HTERT RPE-1 (cell line): ENCODE results near the gene ZNF74.

Source experiments
- in situ Hi-C: fragments of 300-500 bp; cut with MboI; formaldehyde crosslinking; loops from 4 replicates; pipeline ENCODE4 v1.14.3; 2020; ENCODE audit warnings: low sequenced_read_pairs

The ZNF74 gene

GRCh38 chr22:20430720-20431510 is 37.0 kb downstream of the ZNF74 start:
- in situ Hi-C loops, result no loop called here

- in situ Hi-C loops, result no loop called here
Observed at GRCh38 chr22:20431511-20432192, 37.7 kb downstream of the ZNF74 start.

- in situ Hi-C loops, result no loop called here
Observed at GRCh38 chr22:20432244-20432686, 38.3 kb downstream of the ZNF74 start.

GRCh38 chr22:20433191-20433590 is 39.2 kb downstream of the ZNF74 start:
- in situ Hi-C loops, result no loop called here

- in situ Hi-C loops, result no loop called here
Observed at GRCh38 chr22:20433686-20434241, 39.8 kb downstream of the ZNF74 start.

- in situ Hi-C loops, result no loop called here
Observed at GRCh38 chr22:20434264-20434751, 40.4 kb downstream of the ZNF74 start.

GRCh38 chr22:20434773-20435172 is 40.8 kb downstream of the ZNF74 start:
- in situ Hi-C loops, result no loop called here

- in situ Hi-C loops, result no loop called here
Observed at GRCh38 chr22:20435436-20436306, 41.7 kb downstream of the ZNF74 start.

GRCh38 chr22:20436307-20436767 is 42.4 kb downstream of the ZNF74 start:
- in situ Hi-C loops, result no loop called here

- in situ Hi-C loops, result no loop called here
Observed at GRCh38 chr22:20436768-20437612, 43.0 kb downstream of the ZNF74 start.

- in situ Hi-C loops, result no loop called here
Observed at GRCh38 chr22:20437613-20438426, 43.9 kb downstream of the ZNF74 start, which contains the start of gene SCARF2. TSS of gene SCARF2 (minus strand) at chr22:20437825. CDS start at chr22:20437754, 71 bp downstream.

- in situ Hi-C loops, result no loop called here
Observed at GRCh38 chr22:20438427-20438677, 44.4 kb downstream of the ZNF74 start.

GRCh38 chr22:20438678-20439492 is 44.9 kb downstream of the ZNF74 start:
- in situ Hi-C loops, result no loop called here

- in situ Hi-C loops, result no loop called here
Observed at GRCh38 chr22:20439556-20439927, 45.6 kb downstream of the ZNF74 start.

- in situ Hi-C loops, result no loop called here
Observed at GRCh38 chr22:20439928-20440575, 46.1 kb downstream of the ZNF74 start.

GRCh38 chr22:20440637-20441591 is 47.0 kb downstream of the ZNF74 start:
- in situ Hi-C loops, result no loop called here
